GM10266 (cell line): ENCODE measurements around the gene TTC39B.
A peak's percentile ranks its signal among the peaks of the same experiment; 100 is the strongest.
"Not testable (repeated sequence)": the region's sequence is repeated elsewhere in the genome, so short reads cannot be mapped to it uniquely, and the experiment has no call there.

ENCODE experiments used
- DNase-seq: peaks from one replicate; pipeline ENCODE4 v3.0.0; 2012; ENCODE audit errors: extremely low spot score
- TF ChIP-seq, protein P1 (sequence below): IDR thresholded peaks from 2 replicates; pipeline ENCODE4 v1.5.1; 2012; ENCODE audit warnings: mild to moderate bottlenecking, low read depth; ENCODE audit not compliant: control insufficient read depth, insufficient read depth; ENCODE audit errors: missing control alignments

The TTC39B gene

DNA sequence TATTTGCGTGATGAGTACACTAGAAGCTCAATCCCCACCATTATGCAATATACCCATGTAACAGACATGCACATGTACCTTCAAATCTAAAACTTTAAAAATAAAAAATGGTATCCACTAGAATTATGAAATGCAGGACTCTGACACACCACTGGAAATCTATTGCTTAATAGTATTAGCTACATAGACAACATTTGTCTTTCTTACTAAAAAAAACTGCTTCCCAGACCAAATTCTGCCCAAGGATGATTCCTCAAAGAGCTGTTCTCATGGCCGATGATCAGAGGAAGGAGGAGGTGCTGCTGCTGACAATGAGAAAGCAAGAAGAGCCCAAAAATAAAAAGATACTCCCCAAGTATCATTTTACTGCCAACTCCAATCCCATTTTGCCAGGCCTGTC is 67.2 kb downstream of the TTC39B start:
- no peak for DNase-seq
- TF ChIP-seq, protein P1, sequence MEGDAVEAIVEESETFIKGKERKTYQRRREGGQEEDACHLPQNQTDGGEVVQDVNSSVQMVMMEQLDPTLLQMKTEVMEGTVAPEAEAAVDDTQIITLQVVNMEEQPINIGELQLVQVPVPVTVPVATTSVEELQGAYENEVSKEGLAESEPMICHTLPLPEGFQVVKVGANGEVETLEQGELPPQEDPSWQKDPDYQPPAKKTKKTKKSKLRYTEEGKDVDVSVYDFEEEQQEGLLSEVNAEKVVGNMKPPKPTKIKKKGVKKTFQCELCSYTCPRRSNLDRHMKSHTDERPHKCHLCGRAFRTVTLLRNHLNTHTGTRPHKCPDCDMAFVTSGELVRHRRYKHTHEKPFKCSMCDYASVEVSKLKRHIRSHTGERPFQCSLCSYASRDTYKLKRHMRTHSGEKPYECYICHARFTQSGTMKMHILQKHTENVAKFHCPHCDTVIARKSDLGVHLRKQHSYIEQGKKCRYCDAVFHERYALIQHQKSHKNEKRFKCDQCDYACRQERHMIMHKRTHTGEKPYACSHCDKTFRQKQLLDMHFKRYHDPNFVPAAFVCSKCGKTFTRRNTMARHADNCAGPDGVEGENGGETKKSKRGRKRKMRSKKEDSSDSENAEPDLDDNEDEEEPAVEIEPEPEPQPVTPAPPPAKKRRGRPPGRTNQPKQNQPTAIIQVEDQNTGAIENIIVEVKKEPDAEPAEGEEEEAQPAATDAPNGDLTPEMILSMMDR, result no peak

DNA sequence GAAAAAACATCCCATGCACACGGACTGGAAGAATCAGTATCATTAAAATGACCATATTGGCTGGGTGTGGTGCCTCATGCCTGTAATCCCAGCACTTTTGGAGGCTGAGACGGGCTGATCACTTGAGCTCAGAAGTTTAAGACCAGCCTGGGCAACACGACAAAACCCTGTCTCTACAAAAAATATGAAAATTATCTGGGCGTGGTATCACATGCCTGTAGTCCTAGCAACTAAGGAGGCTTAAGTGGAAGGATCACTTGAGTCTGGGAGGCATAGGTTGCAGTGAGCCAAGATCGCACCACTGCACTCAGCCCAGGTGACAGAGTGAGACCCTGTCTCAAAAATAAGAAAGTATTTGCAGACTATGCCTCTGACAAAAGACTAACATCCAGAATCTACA is 68.4 kb downstream of the TTC39B start:
- TF ChIP-seq, protein P1, result no peak
- no peak for DNase-seq

DNA sequence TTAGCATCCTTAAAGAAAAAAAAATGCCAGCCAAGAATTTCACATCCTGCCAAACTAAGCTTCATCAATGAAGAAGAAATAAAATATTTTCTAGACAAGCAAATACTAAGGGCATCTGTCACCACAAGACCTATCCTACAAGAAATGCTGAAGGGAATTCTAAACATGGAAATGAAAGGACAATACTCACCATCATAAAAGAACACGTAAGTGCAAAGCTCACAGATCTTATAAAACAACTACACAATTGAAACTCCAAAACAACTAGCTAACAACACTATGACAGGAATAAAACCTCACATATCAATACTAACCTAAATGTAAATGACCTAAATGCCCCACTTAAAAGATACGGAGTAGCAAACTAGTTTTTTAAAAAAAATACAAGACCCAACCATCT is 71.4 kb downstream of the TTC39B start:
- TF ChIP-seq, protein P1, result no peak
- no peak for DNase-seq

DNA sequence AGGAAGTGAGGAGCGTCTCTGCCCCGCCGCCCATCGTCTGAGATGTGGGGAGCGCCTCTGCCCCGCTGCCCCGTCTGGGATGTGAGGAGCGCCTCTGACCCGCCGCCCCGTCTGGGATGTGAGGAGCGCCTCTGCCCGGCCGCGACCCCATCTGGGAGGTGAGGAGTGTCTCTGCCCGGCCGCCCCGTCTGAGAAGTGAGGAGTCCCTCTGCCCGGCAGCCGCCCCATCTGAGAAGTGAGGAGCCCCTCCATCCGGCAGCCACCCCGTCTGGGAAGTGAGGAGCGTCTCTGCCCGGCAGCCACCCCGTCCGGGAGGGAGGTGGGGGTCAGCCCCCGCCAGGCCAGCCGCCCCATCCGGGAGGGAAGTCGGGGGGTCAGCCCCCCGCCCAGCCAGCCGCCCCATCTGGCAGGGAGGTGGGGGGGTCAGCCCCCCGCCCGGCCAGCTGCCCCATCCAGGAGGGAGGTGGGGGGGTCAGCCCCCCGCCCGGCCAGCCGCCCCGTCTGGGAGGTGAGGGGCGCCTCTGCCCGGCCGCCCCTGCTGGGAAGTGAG is 73.0 kb downstream of the TTC39B start:
- DNase-seq, result not testable (repeated sequence)

DNA sequence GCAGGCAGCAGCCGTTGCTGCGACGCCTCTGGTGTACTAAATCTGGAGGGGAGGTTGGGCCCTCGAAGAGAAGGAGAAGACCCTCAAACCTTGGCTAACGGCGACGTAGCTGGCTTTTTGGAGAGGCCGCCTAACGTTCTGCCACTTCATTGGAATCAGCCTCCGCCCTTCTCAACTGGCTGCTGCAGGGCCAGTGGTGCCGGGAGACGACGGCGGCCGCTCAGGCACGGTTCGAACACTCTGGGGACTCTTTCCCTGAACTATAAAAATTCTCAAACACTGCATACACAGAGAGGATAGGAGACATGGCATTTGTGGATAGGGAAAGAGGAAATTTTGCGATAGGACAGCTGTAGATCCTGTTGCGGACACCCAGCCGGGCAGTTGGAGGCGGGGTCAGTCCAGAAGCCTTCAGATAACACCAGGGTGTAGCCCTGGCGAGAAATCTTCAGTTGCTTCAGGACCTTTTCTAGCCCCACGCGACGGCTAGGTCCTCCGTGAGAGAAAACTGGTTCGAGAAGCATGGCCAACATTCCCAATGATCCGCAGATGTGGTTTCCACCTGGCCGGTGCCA is 74.2 kb downstream of the TTC39B start:
- DNase-seq, result not testable (repeated sequence)

DNA sequence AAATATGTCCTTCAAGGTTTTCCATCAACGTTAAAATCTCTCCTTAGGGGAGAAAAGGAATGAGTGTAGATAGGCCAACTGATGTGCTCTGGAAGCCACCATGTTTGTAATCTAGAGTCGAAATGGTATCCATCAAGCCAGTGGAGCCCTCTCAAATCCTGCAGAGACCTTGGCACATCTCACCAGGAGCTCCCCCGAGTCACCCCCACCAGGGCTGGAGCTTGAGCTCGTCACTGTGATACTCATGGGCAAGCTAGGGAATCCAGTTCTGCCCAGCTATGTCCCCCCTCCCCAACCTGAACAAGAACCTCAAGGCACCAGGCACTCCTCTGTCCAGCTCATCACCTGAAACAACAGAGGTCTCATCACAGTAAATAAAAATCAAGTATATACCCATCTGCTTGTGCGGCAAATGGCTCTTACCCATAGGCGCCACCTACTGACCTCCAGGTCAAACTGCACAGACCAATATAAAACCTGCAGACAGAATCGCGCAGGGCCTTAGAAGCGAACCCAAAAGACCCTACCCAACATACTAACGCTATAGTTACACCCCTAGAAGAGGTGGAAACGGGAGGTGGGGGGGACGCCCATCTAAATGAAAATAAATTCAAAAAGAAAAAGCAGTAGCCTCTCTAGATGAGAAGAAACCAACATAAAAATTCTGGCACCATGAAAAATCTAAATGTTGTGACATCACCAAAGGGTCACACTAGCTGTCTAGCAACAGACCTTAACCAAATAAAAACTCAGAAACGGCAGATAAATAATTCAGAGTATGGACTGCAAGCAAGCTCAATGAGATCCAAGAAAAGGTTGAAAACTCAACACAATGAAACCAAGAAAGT is 75.0 kb downstream of the TTC39B start:
- DNase-seq, result peak; percentile 39
- TF ChIP-seq, protein P1, result peak; percentile 38

DNA sequence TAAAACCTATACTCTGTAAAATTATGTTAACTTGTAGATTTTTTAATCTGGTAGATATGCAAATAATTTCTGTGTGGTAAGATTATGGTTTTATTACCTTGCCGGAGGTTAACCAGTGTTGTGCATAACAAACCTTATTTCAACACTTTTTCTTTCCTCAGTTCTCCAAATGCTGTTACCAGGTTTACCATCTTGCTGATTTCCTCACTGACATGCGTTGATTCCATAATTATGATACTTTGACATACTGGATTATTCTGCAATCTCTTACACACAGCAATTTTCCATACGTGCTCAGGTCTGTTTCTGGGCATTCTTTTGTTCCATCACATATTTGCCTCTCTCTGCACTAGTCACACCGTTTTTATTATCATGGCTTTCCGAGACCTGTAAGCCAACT is 77.6 kb downstream of the TTC39B start:
- no peak for DNase-seq
- TF ChIP-seq, protein P1, result no peak

DNA sequence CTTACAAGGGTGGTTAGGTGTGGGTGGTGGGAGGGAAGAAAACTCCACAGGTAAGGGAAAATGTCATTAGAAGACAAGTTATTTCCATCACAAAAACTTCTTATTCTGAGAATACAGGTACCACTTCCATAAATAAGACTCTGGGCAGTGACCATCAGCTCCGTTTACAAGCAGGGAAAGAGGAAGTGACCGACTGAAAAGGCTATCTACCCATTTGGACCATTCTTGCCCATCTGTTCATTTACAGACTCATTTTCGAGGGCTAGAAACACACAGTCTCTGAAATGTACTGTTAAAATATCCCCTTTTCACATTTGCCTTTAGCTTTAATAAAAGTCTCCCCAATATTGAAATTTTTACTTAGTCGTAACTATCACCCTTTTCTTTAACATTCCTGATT is 79.5 kb downstream of the TTC39B start:
- TF ChIP-seq, protein P1, result no peak
- DNase-seq, result no peak
